Left lung (tissue), 10 donors: ENCODE data around the gene MZF1. TPM values are rescaled to one million over a fixed set of nuclear protein-coding genes. Genes with fewer than 3 reads are reported as not detected.

Experiments
- ATAC-seq: fragments of 200-7000 bp; cut with Tn5 transposase; one replicate; pipeline ENCODE4 v1.9.1; 2020; ENCODE audit warnings: moderate library complexity
- DNase-seq, 4 donors: peaks; one replicate each; pipeline ENCODE4 v3.0.0-alpha.2; 2013 to 2020
- H3K27ac ChIP-seq, 2 donors: fragments of 200-600 bp; sonication (generic) in 1 of 2; one replicate each; pipeline versions ENCODE4 v1.5.0 to v1.8.0; 2020 to 2021
- H3K27me3 ChIP-seq, 2 donors: fragments of 200-600 bp; sonication (generic) in 1 of 2; one replicate each; pipeline versions ENCODE4 v1.5.0 to v1.8.0; 2020 to 2021
- H3K36me3 ChIP-seq, 2 donors: fragments of 200-600 bp; sonication (generic) in 1 of 2; one replicate each; pipeline versions ENCODE4 v1.5.0 to v1.8.0; 2020 to 2021
- H3K4me1 ChIP-seq, 2 donors: fragments of 200-600 bp; one replicate each; pipeline ENCODE4 v1.8.0; 2021
- H3K4me3 ChIP-seq, 2 donors: fragments of 200-600 bp; sonication (generic) in 1 of 2; one replicate each; pipeline versions ENCODE4 v1.5.0 to v1.8.0; 2020 to 2021; ENCODE audit warnings: mild to moderate bottlenecking in 1 of 2
- H3K9me3 ChIP-seq, 2 donors: fragments of 200-600 bp; sonication (generic) in 1 of 2; one replicate each; pipeline versions ENCODE4 v1.5.0 to v1.8.0; 2020 to 2021
- CTCF ChIP-seq, 2 donors: fragments of 200-600 bp; sonication (generic) in 1 of 2; IDR thresholded peaks; one replicate each; pipeline versions ENCODE4 v1.5.0 to v1.8.0; 2021; ENCODE audit warnings: antibody characterized with exemption in 2 of 2
- intact Hi-C, 2 donors: fragments of 100-400 bp; cut with DNase I; formaldehyde crosslinking; loops; one replicate each; pipeline versions ENCODE4 v1.11.2 to v1.14.2; 2022
- polyA plus RNA-seq, 6 donors: library from polyadenylated mRNA; unstranded; fragments of 120-200 nt; gene quantifications; one replicate each; pipeline ENCODE4 v1.2.1, GENCODE V29; 2013; ENCODE audit not compliant: insufficient read length in 6 of 6
- total RNA-seq, 2 donors: library from RNA; stranded (reverse); fragmentation: NEBNext Ultra II Directional; extraction: Animal tissue kit (Norgen Biotek cat#: 25700); gene quantifications; one replicate each; pipeline ENCODE4 v1.2.1, GENCODE V29; 2021
- donor health status: DM: no; HTN: yes; CAD: no.
- donor health status: DM: no; HTN: no; CAD: no.

Gene MZF1
- total and polyA plus RNA-seq, 8 donors, result 29.1 to 58.0 (median 36.4) TPM

GRCh38 chr19:58559275-58560006 lies 13.7 kb downstream of the MZF1 start:
- intact Hi-C loops, result no loop called here
- peak; percentile 69 for ATAC-seq

GRCh38 chr19:58558623-58559274 lies 14.4 kb downstream of the MZF1 start:
- H3K27me3 ChIP-seq, result peaks cover 0 to 30% of the 10 kb centered on the region in 2 donors
- ATAC-seq, result peak; percentile 82
- H3K27ac ChIP-seq, result peak overlapping the region; percentile 100
- peaks cover 0 to 21% of the 10 kb centered on the region in 2 donors for H3K36me3 ChIP-seq
- H3K9me3 ChIP-seq, result no peaks in the 10 kb centered on the region
- TF ChIP-seq CTCF (IDR thresholded peaks at IDR 0.05), result peak in 1 of 2 donors; percentile 12
- DNase-seq, result peak; percentile 97 to 99 (median 99)
- peak overlapping the region; percentile 74 to 78 for H3K4me3 ChIP-seq
- H3K4me1 ChIP-seq, result peaks cover 36 to 68% of the 10 kb centered on the region in 2 donors
- intact Hi-C loops, result no loop called here

More at GRCh38 chr19:58559275-58560006, 13.7 kb downstream of the MZF1 start:
- peak overlapping the region; percentile 100 for H3K27ac ChIP-seq
- no peak for TF ChIP-seq CTCF (IDR thresholded peaks at IDR 0.05)
- peak overlapping the region; percentile 74 to 78 for H3K4me3 ChIP-seq
- no peaks in the 10 kb centered on the region for H3K9me3 ChIP-seq
- H3K36me3 ChIP-seq, result peaks cover 0 to 20% of the 10 kb centered on the region in 2 donors
- H3K4me1 ChIP-seq, result peaks cover 29 to 61% of the 10 kb centered on the region in 2 donors
- DNase-seq, result peak; percentile 85 to 95 (median 94)
- peaks cover 0 to 37% of the 10 kb centered on the region in 2 donors for H3K27me3 ChIP-seq

DNA sequence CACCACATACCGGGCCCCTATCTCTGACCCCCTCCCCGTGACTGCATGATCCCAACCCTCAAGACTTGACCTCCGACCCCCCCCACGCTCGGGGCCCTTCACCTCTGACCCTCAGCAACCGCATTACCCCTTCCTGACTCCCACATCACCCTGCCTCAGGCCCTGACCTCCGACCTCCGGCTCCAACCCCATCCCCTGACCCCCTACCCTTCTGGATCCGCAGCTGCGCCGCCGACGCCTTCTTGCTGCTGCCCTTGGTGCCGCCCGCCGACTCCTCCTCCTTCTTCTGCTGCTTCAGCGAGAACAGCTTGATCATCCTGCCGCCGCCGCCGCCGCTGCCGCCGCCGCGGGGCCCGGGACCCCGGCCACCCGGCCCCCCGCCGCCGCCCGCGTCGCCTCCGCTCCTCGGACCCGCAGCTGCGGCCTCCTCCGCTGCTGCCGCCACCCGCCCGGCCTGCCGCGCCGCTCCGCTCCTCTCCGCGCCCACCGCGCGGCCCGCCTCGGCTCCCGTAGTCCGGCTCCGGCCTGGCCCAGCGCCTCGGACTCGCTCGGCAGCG lies 15.0 kb downstream of the MZF1 start, which contains the start of gene UBE2M:
Gene UBE2M, minus strand, starts transcription at position 546 of the 557 bp plus-strand sequence. Its CDS starts 230 bp downstream, at position 316.
- Histone ChIP-seq H3K9me3 (no peaks in the 10 kb centered on the region), H3K27me3 (peaks cover 0 to 24% of the 10 kb centered on the region in 2 donors), H3K4me1 (peaks cover 37 to 68% of the 10 kb centered on the region in 2 donors), H3K36me3 (peaks cover 0 to 27% of the 10 kb centered on the region in 2 donors), H3K4me3 (peak within 1 kb of the TSS; percentile 74 to 78), H3K27ac (peak within 1 kb of the TSS; percentile 100)
- DNase-seq (peak in 2 of 4 donors; percentile 72 to 91), ATAC-seq (no peak)
- no peak for TF ChIP-seq CTCF (IDR thresholded peaks at IDR 0.05)
- intact Hi-C loops, result no loop called here

DNA sequence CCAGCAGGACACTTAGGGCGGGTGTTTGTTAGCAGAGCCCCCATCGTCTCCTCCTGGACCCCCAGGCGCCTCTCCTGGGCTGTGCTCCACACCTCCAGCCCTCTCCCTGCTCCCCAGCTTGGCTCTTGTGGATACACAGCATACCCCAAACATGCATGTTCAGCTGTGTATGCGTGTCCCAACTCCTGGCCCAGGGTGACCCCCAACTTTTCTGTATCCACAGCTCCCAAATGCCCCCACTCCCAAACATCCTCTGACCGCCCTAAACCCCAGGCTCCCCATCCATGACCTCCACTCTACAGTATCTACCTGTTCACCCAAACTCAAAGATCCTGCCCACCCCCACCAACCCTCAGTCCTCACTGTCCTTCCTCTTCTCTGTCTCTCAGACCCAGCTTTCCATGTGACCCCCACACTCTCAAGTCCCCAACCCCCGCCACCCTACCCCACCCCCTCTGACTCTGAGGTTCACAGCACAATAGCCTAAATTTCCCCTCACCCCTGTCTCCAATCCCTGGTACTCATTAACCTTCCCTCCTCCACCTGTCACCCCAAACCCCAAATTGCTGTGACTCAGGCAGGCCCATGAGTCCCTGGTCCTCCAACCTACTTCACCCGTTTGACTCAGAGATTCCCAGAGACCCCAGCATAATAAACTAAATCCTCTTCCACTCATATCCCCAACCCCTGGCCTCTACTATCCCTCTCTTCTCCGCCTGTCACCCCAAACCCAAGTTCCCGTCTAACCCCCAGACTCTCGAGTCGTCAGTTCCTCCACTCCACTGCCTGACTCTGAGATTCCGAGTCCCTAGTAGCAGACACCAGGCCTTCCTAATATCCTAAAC lies 15.7 kb downstream of the MZF1 start:
- Histone ChIP-seq H3K27me3 (peaks cover 0 to 17% of the 10 kb centered on the region in 2 donors), H3K27ac (peak overlapping the region; percentile 85 to 100), H3K4me1 (peaks cover 30 to 66% of the 10 kb centered on the region in 2 donors), H3K4me3 (peak overlapping the region; percentile 74 to 78), H3K36me3 (peaks cover 0 to 34% of the 10 kb centered on the region in 2 donors), H3K9me3 (no peaks in the 10 kb centered on the region)
- TF ChIP-seq CTCF (IDR thresholded peaks at IDR 0.05), result no peak
- ATAC-seq (no peak), DNase-seq (peak in 1 of 4 donors; percentile 33)
- intact Hi-C loops, result no loop called here
